Adrenal gland (tissue), 12 donors: ENCODE results near the gene RAI14. TPM values are rescaled to one million over a fixed set of nuclear protein-coding genes. Genes with fewer than 3 reads are reported as not detected.
A peak's percentile ranks its signal among the peaks of the same experiment; 100 is the strongest.

Experiments
- DNase-seq, 7 donors: peaks; one replicate each; pipeline ENCODE4 v3.0.0-alpha.2; 2019 to 2020
- H3K27ac ChIP-seq, 5 donors: fragments of 200-600 bp; sonication (generic) in 4 of 5; 1 replicate in 3 of 5; 2 replicates in 2 of 5; pipeline versions ENCODE4 v1.5.1 to v1.8.0; 2016 to 2020; ENCODE audit warnings: mild to moderate bottlenecking in 1 of 5
- H3K27me3 ChIP-seq: fragments of 200-600 bp; 2 replicates; pipeline ENCODE4 v1.8.0; 2021
- H3K36me3 ChIP-seq, 2 donors: fragments of 200-600 bp; replicated peaks in 1 of 2; 1 replicate in 1 of 2; 2 replicates in 1 of 2; pipeline versions ENCODE4 v1.5.1 to v1.8.0; 2018 to 2022
- H3K4me1 ChIP-seq, 2 donors: fragments of 200-600 bp; replicated peaks in 1 of 2; 1 replicate in 1 of 2; 2 replicates in 1 of 2; pipeline versions ENCODE4 v1.5.1 to v1.8.0; 2018 to 2021
- H3K4me3 ChIP-seq, 4 donors: fragments of 200-600 bp; sonication (generic) in 3 of 4; one replicate each; pipeline ENCODE4 v1.5.1; 2016 to 2018
- H3K9me3 ChIP-seq, 3 donors: fragments of 200-600 bp; sonication (generic) in 1 of 3; replicated peaks in 1 of 3; 1 replicate in 2 of 3; 2 replicates in 1 of 3; pipeline versions ENCODE4 v1.5.1 to v1.8.0; 2016 to 2021
- POLR2A ChIP-seq, 2 donors: fragments of 450-650 bp; IDR thresholded peaks; one replicate each; pipeline ENCODE4 v1.6.1; 2017; ENCODE audit warnings: antibody characterized with exemption in 2 of 2, mild to moderate bottlenecking in 2 of 2, moderate library complexity in 1 of 2
- WGBS, 4 donors: extraction: QIAGEN DNeasy Blood & Tissue Kit in 2 of 4; methylation state at CpG; one replicate each; pipeline versions ENCODE4 v1.1.5 to v1.1.7; 2013 to 2017; 5-methylcytosine and 5-hydroxymethylcytosine counted together
- intact Hi-C, 2 donors: fragments of 100-400 bp; cut with DNase I; formaldehyde crosslinking; loops; one replicate each; pipeline versions ENCODE4 v1.14.1 to v1.15.0; 2022 to 2023
- polyA plus RNA-seq, 3 donors: library from polyadenylated mRNA; stranded (reverse); fragments of 200-250 nt in 2 of 3; fragments of 350-450 nt in 1 of 3; fragmentation: Illumina TruSeq in 1 of 3; extraction: RNeasy Lipid Tissue Mini Kit (QIAGEN cat#74804) in 1 of 3; gene quantifications; one replicate each; pipeline ENCODE4 v1.2.3, GENCODE V29; 2013 to 2014
- total RNA-seq, 9 donors: library from RNA; depleted of rRNA in 4 of 9; stranded (reverse); fragments of >200 nt in 4 of 9; fragments of 120-200 nt in 1 of 9; fragmentation: NEBNext Ultra II Directional in 1 of 9; extraction: Animal tissue kit (Norgen Biotek cat#: 25700) in 1 of 9; gene quantifications; one replicate each; pipeline versions ENCODE4 v1.1.0 to v1.2.4, GENCODE V29; 2013 to 2023
- TF ChIP-seq, protein P1 (sequence below), 6 experiments: fragments of 450-650 bp in 4 of 6; fragments of 200-600 bp in 2 of 6; sonication (generic) in 1 of 6; IDR thresholded peaks; 1 replicate in 5 of 6; 2 replicates in 1 of 6; pipeline versions ENCODE4 v1.5.1 to v1.8.0; 2016 to 2021; ENCODE audit warnings: antibody characterized with exemption in 6 of 6, mild to moderate bottlenecking in 2 of 6, moderate library complexity in 1 of 6
- donor health status: healthy with polysubstance abuse.
- donor health status: Bipolar disorder and iron deficiency.
- donor health status: DM: yes; HTN: yes; CAD: no.
- donor health status: DM: no; HTN: no; CAD: no.
- donor health status: DM: no; HTN: no; CAD: no.
- donor health status: DM: yes; HTN: yes; CAD: no.

The RAI14 gene
- total and polyA plus RNA-seq, 12 donors: 9.1 to 158 (median 28.5) TPM

DNA sequence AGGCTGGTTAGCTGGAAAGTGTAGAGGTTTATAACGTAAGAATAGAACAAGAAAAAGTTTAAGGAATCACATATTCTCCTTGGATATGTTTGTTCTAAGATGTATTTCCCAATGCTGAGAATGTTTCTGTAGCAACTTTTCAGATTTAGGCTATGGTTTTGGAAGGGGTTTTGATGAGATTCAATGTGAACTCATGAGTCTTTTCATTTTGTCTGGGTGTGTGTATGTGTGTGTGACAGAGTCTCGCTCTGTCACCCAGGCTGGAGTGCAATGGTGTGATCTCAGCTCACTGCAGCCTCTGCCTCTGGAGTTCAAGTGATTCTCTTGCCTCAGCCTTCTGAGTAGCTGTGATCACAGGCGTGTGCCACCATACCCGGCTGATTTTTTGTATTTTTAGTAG lies 38.6 kb downstream of the RAI14 start:
- H3K4me3 ChIP-seq: no peak overlapping the region
- H3K27ac ChIP-seq: peak overlapping the region in 3 of 5 donors; percentile 2 to 42 (median 5)
- WGBS, 4 donors: 85 to 93% (median 90%) methylated on average over 4 of the region's 4 CpGs
- peaks cover 12 to 22% of the 10 kb centered on the region in 2 donors for H3K4me1 ChIP-seq
- H3K9me3 ChIP-seq: no peaks in the 10 kb centered on the region
- TF ChIP-seq, protein P1, sequence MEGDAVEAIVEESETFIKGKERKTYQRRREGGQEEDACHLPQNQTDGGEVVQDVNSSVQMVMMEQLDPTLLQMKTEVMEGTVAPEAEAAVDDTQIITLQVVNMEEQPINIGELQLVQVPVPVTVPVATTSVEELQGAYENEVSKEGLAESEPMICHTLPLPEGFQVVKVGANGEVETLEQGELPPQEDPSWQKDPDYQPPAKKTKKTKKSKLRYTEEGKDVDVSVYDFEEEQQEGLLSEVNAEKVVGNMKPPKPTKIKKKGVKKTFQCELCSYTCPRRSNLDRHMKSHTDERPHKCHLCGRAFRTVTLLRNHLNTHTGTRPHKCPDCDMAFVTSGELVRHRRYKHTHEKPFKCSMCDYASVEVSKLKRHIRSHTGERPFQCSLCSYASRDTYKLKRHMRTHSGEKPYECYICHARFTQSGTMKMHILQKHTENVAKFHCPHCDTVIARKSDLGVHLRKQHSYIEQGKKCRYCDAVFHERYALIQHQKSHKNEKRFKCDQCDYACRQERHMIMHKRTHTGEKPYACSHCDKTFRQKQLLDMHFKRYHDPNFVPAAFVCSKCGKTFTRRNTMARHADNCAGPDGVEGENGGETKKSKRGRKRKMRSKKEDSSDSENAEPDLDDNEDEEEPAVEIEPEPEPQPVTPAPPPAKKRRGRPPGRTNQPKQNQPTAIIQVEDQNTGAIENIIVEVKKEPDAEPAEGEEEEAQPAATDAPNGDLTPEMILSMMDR (IDR thresholded peaks at IDR 0.05): no peak
- TF ChIP-seq POLR2A (IDR thresholded peaks at IDR 0.05): no peak
- H3K27me3 ChIP-seq: no peaks in the 10 kb centered on the region
- peak in 1 of 7 donors; percentile 40 for DNase-seq
- no peaks in the 10 kb centered on the region for H3K36me3 ChIP-seq
- intact Hi-C loops: no loop called here

DNA sequence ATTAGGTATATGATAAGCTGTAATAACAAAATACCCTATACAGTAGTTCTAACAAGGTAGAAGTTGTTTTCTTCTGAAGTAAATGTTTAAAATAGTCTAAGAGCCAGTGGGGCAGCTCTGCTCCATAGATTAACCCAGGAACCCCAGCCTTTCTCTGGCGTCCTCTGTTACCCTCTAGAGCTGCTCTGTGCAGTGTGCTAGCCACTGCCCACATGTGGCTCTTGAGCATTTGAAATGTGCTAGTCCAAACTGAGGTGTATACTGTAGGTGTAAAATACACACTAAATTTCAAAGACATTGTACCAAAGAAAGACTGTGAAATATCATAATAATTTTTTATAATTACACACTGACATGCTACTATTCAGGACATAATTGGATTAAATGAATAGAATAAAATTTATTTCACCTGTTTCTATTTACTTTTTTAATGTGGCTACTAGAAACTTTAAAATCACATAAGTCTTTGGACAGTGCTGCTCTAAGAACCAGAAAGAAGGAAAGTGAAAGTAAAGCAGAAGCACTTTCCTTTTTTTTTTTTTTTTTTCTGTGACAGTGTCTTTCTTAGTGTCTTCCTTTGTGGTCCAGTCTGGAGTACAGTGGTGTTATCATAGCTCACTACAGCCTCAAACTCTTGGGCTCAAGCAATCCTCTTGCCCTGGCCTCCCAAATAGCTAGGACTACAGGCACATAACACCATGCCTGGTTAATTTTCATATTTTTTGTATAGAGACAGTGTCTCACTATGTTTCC lies 39.3 kb downstream of the RAI14 start:
- no peaks in the 10 kb centered on the region for H3K27me3 ChIP-seq
- H3K9me3 ChIP-seq: no peaks in the 10 kb centered on the region
- intact Hi-C loops: no loop called here
- no peaks in the 10 kb centered on the region for H3K36me3 ChIP-seq
- H3K27ac ChIP-seq: peak overlapping the region in 1 of 5 donors; percentile 42
- peaks cover 12 to 22% of the 10 kb centered on the region in 2 donors for H3K4me1 ChIP-seq
- 45 to 76% (median 66%) methylated on average over 1 of the region's 1 CpG for WGBS, 4 donors
- DNase-seq: peak in 1 of 7 donors; percentile 40
- no peak for TF ChIP-seq POLR2A (IDR thresholded peaks at IDR 0.05)
- TF ChIP-seq, protein P1 (IDR thresholded peaks at IDR 0.05): no peak
- peak overlapping the region in 1 of 4 donors; percentile 3 for H3K4me3 ChIP-seq

DNA sequence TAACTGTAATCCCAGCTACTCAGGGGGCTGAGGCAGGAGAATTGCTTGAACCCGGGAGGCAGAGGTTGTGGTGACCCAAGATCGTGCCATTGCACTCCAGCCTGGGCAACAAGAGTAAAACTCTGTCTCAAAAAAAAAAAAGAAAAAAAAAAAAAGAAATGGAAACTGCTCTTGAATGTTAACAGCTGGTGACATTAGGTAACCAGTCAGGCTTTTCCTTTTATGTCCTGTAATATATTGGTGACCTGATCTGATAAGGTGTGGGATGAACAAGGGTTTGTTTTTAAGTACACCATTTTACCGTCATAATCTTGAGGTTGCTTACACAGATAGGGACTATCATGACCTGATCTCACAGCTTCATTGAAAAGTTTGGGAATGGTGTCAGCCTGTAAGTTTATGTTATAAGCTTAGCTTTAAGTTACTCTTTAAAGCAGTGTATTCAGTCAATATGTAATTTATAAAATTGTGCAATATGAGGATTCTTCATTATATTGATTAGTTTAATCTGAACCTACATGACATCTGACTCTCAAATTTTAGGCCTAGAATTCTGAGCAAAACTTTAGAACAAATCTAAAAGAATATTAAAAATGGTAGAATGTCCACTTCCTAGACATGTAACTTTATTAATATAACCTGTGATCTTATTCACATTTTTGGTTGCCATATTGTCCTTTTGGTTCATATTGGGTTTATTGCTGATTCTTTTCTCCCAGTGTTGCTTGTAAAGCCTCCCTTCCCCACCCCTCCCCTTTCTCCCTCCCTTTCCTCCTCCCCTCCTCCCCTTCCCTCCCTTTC lies 41.4 kb downstream of the RAI14 start:
- intact Hi-C loops: no loop called here
- H3K4me1 ChIP-seq: peaks cover 12 to 22% of the 10 kb centered on the region in 2 donors

DNA sequence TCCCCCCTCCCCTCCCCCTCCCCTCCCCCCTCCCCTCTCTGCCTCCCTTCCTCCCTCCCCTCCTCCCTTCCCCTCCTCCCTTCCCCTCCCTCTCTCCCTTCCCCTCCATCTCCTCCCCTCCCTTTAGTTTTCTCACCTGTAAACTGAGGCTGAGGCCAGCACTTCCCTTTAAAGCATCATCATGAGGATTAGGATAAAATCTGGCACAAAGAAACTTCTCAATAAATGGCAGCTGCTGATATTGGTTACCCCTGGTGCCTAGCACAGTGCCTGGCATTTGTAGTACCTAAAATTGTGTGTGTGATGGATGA lies 41.9 kb downstream of the RAI14 start:
- Histone ChIP-seq H3K27ac (no peak overlapping the region), H3K36me3 (no peaks in the 10 kb centered on the region), H3K27me3 (no peaks in the 10 kb centered on the region), H3K4me1 (peaks cover 12 to 22% of the 10 kb centered on the region in 2 donors), H3K9me3 (no peaks in the 10 kb centered on the region), H3K4me3 (no peak overlapping the region)
- intact Hi-C loops: no loop called here
- no peak for TF ChIP-seq POLR2A (IDR thresholded peaks at IDR 0.05)
- TF ChIP-seq, protein P1 (IDR thresholded peaks at IDR 0.05): no peak
- DNase-seq: no peak

More for the DNA sequence above, 41.4 kb downstream of the RAI14 start:
- no peak for DNase-seq
- 91 to 96% (median 93%) methylated on average over 3 of the region's 3 CpGs for WGBS, 4 donors
- Histone ChIP-seq H3K27ac (no peak overlapping the region), H3K27me3 (no peaks in the 10 kb centered on the region), H3K36me3 (no peaks in the 10 kb centered on the region), H3K4me3 (no peak overlapping the region), H3K9me3 (no peaks in the 10 kb centered on the region)
- TF ChIP-seq, protein P1 (IDR thresholded peaks at IDR 0.05): no peak
